Gastroesophageal sphincter (tissue), 3 donors: ENCODE measurements around the gene TMEM91.

Experiments
- EP300 ChIP-seq: sonication (generic); formaldehyde crosslinking; IDR thresholded peaks from one replicate; pipeline ENCODE4 v1.6.1; 2017; ENCODE audit warnings: antibody characterized with exemption, mild to moderate bottlenecking
- POLR2A ChIP-seq, 2 donors: fragments of 450-650 bp; IDR thresholded peaks; one replicate each; pipeline ENCODE4 v1.6.1; 2017; ENCODE audit warnings: antibody characterized with exemption in 2 of 2, mild to moderate bottlenecking in 2 of 2, moderate library complexity in 1 of 2
- POLR2AphosphoS5 ChIP-seq: sonication (generic); formaldehyde crosslinking; IDR thresholded peaks from one replicate; pipeline ENCODE4 v1.6.1; 2017; ENCODE audit warnings: antibody characterized with exemption
- TF ChIP-seq, protein P1 (sequence below), 4 experiments: fragments of 200-600 bp in 2 of 4; fragments of 450-650 bp in 2 of 4; sonication (generic) in 1 of 4; IDR thresholded peaks; one replicate each; pipeline ENCODE4 v1.5.1; 2017 to 2019; ENCODE audit warnings: antibody characterized with exemption in 4 of 4, mild to moderate bottlenecking in 2 of 4, moderate library complexity in 2 of 4

DNA sequence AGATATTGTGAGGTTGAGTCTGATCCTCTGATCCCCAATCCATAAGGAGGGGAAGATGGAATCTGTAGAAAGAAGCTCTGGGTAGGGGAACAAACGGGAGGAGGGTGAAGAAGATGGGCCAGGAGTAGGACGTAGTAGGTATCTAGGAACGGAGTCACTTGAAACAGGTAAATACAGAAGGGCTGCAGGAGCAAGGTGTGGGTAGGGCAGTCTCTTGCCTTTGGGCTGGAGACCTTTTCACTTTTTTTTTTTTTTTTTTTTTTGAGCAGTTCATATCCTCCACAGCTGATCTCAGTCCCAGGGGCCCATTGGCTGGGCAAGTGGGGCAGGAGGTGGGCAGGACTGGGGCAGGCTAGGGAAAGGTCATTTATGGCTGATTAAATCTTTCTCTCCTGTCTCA lies 22.8 kb downstream of the TMEM91 start:
- TF ChIP-seq EP300 (no peak), POLR2A (IDR thresholded peaks at IDR 0.05) (no peak), POLR2AphosphoS5 (no peak)
- TF ChIP-seq, protein P1, sequence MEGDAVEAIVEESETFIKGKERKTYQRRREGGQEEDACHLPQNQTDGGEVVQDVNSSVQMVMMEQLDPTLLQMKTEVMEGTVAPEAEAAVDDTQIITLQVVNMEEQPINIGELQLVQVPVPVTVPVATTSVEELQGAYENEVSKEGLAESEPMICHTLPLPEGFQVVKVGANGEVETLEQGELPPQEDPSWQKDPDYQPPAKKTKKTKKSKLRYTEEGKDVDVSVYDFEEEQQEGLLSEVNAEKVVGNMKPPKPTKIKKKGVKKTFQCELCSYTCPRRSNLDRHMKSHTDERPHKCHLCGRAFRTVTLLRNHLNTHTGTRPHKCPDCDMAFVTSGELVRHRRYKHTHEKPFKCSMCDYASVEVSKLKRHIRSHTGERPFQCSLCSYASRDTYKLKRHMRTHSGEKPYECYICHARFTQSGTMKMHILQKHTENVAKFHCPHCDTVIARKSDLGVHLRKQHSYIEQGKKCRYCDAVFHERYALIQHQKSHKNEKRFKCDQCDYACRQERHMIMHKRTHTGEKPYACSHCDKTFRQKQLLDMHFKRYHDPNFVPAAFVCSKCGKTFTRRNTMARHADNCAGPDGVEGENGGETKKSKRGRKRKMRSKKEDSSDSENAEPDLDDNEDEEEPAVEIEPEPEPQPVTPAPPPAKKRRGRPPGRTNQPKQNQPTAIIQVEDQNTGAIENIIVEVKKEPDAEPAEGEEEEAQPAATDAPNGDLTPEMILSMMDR (IDR thresholded peaks at IDR 0.05): no peak
